ACC112 (cell line): ENCODE results near the gene ICAM4.
"Not testable (repeated sequence)": the region's sequence is repeated elsewhere in the genome, so short reads cannot be mapped to it uniquely, and the experiment has no call there.

Experiments
- H2AFZ ChIP-seq: fragments of 200-600 bp; sonication (generic); one replicate; pipeline ENCODE4 v1.6.0; 2017; ENCODE audit warnings: antibody characterized with exemption, low read length; ENCODE audit not compliant: unreplicated experiment
- H3K27ac ChIP-seq: fragments of 200-600 bp; sonication (generic); 2 replicates; pipeline ENCODE4 v1.5.1; 2014; ENCODE audit warnings: low read depth, mild to moderate bottlenecking, antibody characterized with exemption, low read length, moderate library complexity
- H3K27me3 ChIP-seq: fragments of 200-600 bp; sonication (generic); 2 replicates; pipeline ENCODE4 v1.6.1; 2014; ENCODE audit warnings: mild to moderate bottlenecking, antibody characterized with exemption, low read length, moderate library complexity, mixed read lengths; ENCODE audit not compliant: insufficient read depth
- H3K36me3 ChIP-seq: fragments of 200-600 bp; sonication (generic); 2 replicates; pipeline ENCODE4 v1.6.1; 2016; ENCODE audit warnings: mild to moderate bottlenecking, antibody characterized with exemption, low read length, moderate library complexity, mixed read lengths; ENCODE audit not compliant: insufficient read depth
- H3K4me1 ChIP-seq: fragments of 200-600 bp; sonication (generic); one replicate; pipeline ENCODE4 v1.6.1; 2016; ENCODE audit warnings: low read length, mixed read lengths; ENCODE audit not compliant: insufficient read depth, unreplicated experiment, control insufficient read depth
- H3K4me3 ChIP-seq: fragments of 200-600 bp; sonication (generic); 2 replicates; pipeline ENCODE4 v1.5.1; 2014; ENCODE audit warnings: mild to moderate bottlenecking, low read depth, low read length
- H3K79me2 ChIP-seq: fragments of 200-600 bp; sonication (generic); one replicate; pipeline ENCODE4 v1.6.0; 2016; ENCODE audit warnings: low read length; ENCODE audit not compliant: control insufficient read depth, unreplicated experiment, insufficient read depth

Gene ICAM4

GRCh38 chr19:10333758-10334587, 47.2 kb downstream of the ICAM4 start:
- no peak overlapping the region for H3K27ac ChIP-seq
- H3K4me3 ChIP-seq = peak overlapping the region; percentile 91
- H3K4me1 ChIP-seq = no peaks in the 10 kb centered on the region
- H3K27me3 ChIP-seq = no peaks in the 10 kb centered on the region
- peak overlapping the region; percentile 43 for H2AFZ ChIP-seq
- H3K79me2 ChIP-seq = peaks cover 25% of the 10 kb centered on the region
- H3K36me3 ChIP-seq = no peaks in the 10 kb centered on the region

DNA sequence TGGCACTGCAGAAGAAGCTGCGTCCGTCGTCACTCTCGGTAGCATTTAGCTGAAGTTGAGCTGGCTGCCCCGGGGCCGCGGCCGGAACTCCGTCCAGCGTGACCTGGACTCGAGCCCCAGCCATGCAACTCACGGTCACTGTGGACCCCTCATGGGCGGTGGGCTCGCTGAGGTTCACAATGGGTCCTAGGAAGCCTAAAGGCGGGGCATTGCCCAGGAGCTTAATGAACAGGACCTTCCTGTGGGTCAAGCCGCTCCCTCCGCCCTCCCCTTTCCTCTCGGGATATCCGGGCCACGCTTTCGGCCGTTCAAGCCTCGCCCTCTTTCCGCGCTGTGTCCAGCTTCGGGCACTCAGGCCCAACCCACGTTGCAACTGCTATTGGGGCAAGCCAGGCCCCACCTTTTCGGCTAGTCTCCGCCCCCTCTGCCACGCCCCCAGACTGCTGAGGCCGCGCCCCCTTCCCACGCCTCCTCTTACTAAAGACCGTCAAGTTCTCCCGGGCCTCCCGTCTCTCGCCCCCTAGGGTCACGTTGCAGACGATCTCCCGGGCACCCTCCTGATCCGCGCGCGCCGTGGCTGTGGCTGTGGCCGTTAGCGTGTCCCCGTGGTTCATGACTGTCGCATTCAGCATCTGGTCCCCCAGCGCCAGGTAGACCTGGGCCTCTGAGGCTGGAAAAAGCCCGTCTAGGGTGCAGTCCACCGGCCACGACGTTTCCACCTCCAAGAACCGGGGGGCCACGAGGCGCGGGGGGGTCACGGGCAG, 48.0 kb downstream of the ICAM4 start:
- Histone ChIP-seq H3K36me3 (no peaks in the 10 kb centered on the region), H3K79me2 (peaks cover 23% of the 10 kb centered on the region), H3K4me3 (peak overlapping the region; percentile 91), H2AFZ (peak overlapping the region; percentile 43), H3K4me1 (no peaks in the 10 kb centered on the region), H3K27ac (no peak overlapping the region), H3K27me3 (no peaks in the 10 kb centered on the region)

DNA sequence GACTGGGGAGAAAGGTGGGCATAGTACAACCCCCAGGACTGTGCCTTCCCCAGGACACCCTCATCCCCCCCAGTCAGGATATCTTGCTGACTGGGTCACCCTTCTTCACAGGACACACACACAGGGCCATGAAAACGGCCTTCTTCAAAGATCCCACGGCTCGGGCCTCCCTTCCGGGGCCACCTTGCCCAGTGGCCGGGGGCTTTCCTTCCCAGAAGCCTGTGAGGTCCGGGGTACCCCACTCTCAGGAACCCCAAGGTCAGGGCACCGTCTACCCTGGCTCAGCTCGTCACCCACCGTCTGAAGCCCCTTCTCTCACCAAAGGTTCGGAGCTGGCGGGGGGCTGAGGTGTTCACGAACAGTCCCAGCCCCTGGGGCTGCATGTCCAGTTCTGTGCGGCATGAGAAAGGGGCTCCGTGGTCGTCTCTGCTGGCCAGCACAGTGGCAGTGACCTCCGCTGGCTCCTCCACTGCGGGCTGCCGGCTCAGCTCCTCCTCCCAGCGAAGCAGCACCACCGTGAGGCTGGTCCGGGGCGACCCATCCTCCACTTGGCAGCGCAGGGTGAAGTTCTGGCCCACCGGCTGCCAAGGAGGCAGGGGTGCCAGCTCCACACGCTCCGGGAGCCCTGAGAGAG, 48.7 kb downstream of the ICAM4 start:
- H3K36me3 ChIP-seq = no peaks in the 10 kb centered on the region
- peaks cover 18% of the 10 kb centered on the region for H3K79me2 ChIP-seq
- 0 out of 2 replicates have a peak overlapping the region, but pooled peaks have one; percentile 91 for H3K4me3 ChIP-seq
- no peak overlapping the region for H2AFZ ChIP-seq
- no peaks in the 10 kb centered on the region for H3K4me1 ChIP-seq
- H3K27ac ChIP-seq = no peak overlapping the region
- no peaks in the 10 kb centered on the region for H3K27me3 ChIP-seq

DNA sequence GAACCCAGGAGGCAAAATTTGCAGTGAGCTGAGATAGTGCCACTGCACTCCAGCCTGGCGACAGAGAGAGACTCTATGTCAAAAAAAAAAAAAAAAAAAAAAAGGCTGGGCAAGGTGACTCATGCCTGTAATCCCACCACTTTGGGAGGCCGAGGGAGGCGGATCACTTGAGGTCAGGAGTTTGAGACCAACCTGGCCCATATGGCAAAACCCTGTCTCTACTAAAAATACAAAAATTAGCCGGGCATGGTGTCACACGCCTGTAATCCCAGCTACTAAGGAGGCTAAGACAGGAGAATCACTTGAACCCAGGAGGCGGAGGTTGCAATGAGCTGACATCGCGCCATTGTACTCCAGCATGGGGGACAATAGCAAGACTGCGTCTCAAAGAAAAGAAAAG, 50.0 kb downstream of the ICAM4 start:
- not testable (repeated sequence) for H3K4me3 ChIP-seq, H3K4me1 ChIP-seq, H2AFZ ChIP-seq, H3K27me3 ChIP-seq, H3K27ac ChIP-seq, H3K36me3 ChIP-seq
- H3K79me2 ChIP-seq = peaks cover 11% of the 10 kb centered on the region
